Progenitor cell of endocrine pancreas (in vitro differentiated cells): Measurements from ENCODE around the gene PPFIA2. TPM values are rescaled to one million over a fixed set of nuclear protein-coding genes. Genes with fewer than 3 reads are reported as not detected.

Source experiments
- DNase-seq: peaks from one replicate; pipeline ENCODE4 v3.0.0; 2021; ENCODE audit warnings: low spot score; ENCODE audit not compliant: unreplicated experiment
- H3K27ac Mint-ChIP-seq: 2 replicates; pipeline ENCODE4 v1.8.0; 2021; ENCODE audit warnings: mild to moderate bottlenecking, moderate library complexity, mixed read lengths
- H3K27me3 Mint-ChIP-seq: 2 replicates; pipeline ENCODE4 v1.8.0; 2021; ENCODE audit warnings: mixed read lengths
- H3K36me3 Mint-ChIP-seq: 2 replicates; pipeline ENCODE4 v1.8.0; 2022; ENCODE audit warnings: mixed read lengths; ENCODE audit not compliant: insufficient read depth
- H3K4me1 Mint-ChIP-seq: 2 replicates; pipeline ENCODE4 v1.8.0; 2021; ENCODE audit warnings: low read depth, mixed read lengths
- H3K4me3 Mint-ChIP-seq: 2 replicates; pipeline ENCODE4 v1.8.0; 2021; ENCODE audit warnings: low read depth, mild to moderate bottlenecking, moderate library complexity, mixed read lengths
- H3K9me3 Mint-ChIP-seq: 2 replicates; pipeline ENCODE4 v1.8.0; 2021; ENCODE audit warnings: low read depth, mixed read lengths
- total RNA-seq: library from RNA; stranded (reverse); gene quantifications from 2 replicates; pipeline ENCODE4 v1.2.1, GENCODE V29; 2021
- TF ChIP-seq, protein P1 (sequence below): fragments of 200-600 bp; sonication (generic); IDR thresholded peaks from one replicate; pipeline ENCODE4 v1.5.0; 2021; ENCODE audit warnings: antibody characterized with exemption, mild to moderate bottlenecking; ENCODE audit not compliant: unreplicated experiment

The PPFIA2 gene
- total RNA-seq, 1 donor from 2014 or later = 1.1 TPM

DNA sequence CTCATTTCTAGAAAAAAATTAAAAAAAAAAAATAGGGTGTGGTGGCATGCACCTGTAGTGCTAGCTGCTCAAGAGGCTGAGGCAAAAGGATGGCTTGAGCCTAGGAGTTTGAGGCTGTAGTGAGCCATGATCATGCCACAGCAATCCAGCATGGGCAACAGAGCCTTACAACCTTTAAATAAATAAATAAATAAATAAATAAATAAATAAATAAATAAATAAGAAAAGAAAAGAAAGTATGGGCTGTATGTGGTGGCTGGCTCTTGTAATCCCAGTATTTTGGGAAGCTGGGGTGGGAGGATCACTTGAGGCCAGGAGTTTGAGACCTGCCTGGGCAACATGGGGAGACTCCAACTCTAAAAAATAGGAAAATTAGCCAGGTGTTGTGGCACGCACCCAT lies 373.0 kb downstream of the PPFIA2 start:
- peaks cover 8% of the 10 kb centered on the region for H3K9me3 Mint-ChIP-seq
- peaks cover 2% of the 10 kb centered on the region for H3K36me3 Mint-ChIP-seq
- no peaks in the 10 kb centered on the region for H3K4me1 Mint-ChIP-seq
- no peak overlapping the region for H3K4me3 Mint-ChIP-seq
- no peak for DNase-seq
- no peak overlapping the region for H3K27ac Mint-ChIP-seq
- no peaks in the 10 kb centered on the region for H3K27me3 Mint-ChIP-seq
- TF ChIP-seq, protein P1, sequence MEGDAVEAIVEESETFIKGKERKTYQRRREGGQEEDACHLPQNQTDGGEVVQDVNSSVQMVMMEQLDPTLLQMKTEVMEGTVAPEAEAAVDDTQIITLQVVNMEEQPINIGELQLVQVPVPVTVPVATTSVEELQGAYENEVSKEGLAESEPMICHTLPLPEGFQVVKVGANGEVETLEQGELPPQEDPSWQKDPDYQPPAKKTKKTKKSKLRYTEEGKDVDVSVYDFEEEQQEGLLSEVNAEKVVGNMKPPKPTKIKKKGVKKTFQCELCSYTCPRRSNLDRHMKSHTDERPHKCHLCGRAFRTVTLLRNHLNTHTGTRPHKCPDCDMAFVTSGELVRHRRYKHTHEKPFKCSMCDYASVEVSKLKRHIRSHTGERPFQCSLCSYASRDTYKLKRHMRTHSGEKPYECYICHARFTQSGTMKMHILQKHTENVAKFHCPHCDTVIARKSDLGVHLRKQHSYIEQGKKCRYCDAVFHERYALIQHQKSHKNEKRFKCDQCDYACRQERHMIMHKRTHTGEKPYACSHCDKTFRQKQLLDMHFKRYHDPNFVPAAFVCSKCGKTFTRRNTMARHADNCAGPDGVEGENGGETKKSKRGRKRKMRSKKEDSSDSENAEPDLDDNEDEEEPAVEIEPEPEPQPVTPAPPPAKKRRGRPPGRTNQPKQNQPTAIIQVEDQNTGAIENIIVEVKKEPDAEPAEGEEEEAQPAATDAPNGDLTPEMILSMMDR = no peak

DNA sequence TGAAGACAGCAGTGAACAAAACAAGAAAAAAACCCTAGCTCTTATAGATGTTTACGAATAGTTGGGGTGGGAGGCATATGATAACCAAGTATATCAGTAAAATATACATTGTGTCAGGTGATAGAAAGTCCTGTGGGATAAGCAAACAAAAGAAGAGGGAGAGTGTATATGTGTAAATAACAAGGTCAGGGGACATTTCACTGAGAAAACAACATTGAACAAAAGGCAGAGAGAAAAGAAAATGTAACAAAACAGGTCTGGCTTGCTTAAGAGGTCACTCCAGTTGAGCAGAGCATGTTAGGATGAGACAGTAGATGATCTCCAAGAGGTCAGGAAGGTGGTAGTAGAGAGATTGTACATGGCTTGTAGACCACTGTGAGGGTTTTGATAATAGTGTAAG lies 377.2 kb downstream of the PPFIA2 start:
- H3K27me3 Mint-ChIP-seq = no peaks in the 10 kb centered on the region
- no peak overlapping the region for H3K4me3 Mint-ChIP-seq
- peaks cover 3% of the 10 kb centered on the region for H3K36me3 Mint-ChIP-seq
- TF ChIP-seq, protein P1 = no peak
- H3K9me3 Mint-ChIP-seq = peaks cover 14% of the 10 kb centered on the region
- peaks cover 11% of the 10 kb centered on the region for H3K4me1 Mint-ChIP-seq
- H3K27ac Mint-ChIP-seq = no peak overlapping the region
- no peak for DNase-seq

DNA sequence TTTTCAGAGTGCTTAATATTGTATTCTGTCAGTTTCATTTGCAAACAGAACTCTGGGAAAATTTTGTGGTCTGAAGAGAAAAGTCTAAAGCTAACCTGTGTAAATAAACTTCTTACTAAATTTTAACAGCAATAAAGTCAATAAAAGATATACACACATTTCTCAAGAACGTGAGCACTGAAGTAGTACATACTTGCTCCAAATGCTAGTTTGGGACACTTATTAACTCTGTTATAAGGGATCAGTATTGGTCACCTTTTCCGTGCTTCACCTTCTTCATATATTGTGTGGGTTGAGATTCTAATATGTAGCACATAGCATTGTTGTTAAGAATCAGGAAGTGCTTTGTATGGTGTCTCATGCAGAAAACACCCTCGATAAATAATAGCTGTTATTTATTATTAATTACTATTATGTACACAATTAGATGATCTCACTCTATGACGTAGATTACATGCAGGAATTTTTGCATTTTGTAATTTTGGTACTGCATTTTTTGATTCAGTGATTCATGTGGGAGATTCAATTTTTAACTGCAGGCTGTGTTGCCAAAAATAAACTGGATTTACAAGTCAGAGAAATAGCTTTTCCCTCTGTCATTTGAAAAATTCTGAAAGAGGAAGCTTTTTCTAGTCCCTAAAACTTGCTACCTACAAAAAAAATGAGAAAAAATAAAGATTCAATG lies 380.4 kb downstream of the PPFIA2 start:
- Mint-ChIP-seq H3K27me3 (no peaks in the 10 kb centered on the region), H3K4me1 (peaks cover 11% of the 10 kb centered on the region), H3K27ac (no peak overlapping the region), H3K4me3 (no peak overlapping the region), H3K9me3 (peaks cover 16% of the 10 kb centered on the region), H3K36me3 (peaks cover 2% of the 10 kb centered on the region)
- TF ChIP-seq, protein P1 = no peak
- no peak for DNase-seq

DNA sequence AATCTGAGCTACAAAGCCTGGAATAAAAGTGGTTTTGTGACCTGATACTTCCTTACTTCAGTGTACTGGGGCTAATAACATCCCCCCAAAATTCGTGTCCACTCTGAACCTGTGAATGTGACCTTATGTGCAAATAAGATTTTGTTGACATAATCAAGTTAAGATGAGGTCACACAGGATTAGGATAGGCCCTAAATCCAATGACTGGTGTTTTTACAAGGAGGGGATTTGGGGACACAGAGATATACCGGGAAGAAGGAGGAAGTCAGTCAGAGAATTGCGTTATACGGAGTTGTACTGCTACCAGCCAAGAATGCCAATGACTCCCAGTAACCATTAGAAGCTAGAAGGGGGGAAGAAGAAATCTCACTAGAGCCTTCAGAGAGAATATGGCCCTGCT lies 381.4 kb downstream of the PPFIA2 start:
- DNase-seq = no peak
- Mint-ChIP-seq H3K27ac (peak overlapping the region; percentile 33), H3K4me3 (no peak overlapping the region), H3K27me3 (no peaks in the 10 kb centered on the region), H3K4me1 (peaks cover 11% of the 10 kb centered on the region), H3K36me3 (peaks cover 2% of the 10 kb centered on the region), H3K9me3 (peaks cover 16% of the 10 kb centered on the region)
- TF ChIP-seq, protein P1 = no peak

DNA sequence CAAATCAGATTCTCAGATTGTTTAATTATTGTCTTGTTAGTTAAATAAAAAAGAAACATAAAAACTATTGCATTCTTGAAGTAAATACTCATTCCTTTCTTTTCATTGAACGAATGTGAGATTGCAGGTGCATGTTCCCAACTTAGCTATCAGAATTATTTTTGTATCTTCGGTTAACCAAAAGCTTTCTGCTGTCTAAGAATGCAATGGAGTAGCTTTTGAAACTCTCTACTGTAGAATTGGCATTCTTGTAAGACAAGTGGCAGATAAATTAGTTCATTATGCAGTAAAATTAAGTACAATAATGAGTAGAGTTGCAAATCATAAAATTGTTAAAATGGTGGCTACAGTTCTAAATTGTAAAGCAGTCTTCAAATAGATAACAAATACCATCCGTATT lies 383.2 kb downstream of the PPFIA2 start:
- no peak for DNase-seq
- TF ChIP-seq, protein P1 = no peak
- H3K36me3 Mint-ChIP-seq = peaks cover 2% of the 10 kb centered on the region
- no peak overlapping the region for H3K4me3 Mint-ChIP-seq
- no peaks in the 10 kb centered on the region for H3K27me3 Mint-ChIP-seq
- H3K9me3 Mint-ChIP-seq = peaks cover 16% of the 10 kb centered on the region
- no peak overlapping the region for H3K27ac Mint-ChIP-seq
- peaks cover 11% of the 10 kb centered on the region for H3K4me1 Mint-ChIP-seq
